PC-9 (cell line): ENCODE data around the gene RABGGTA.

Experiments
- EZH2 ChIP-seq: fragments of 200-600 bp; sonication (generic); IDR thresholded peaks from 2 replicates; pipeline ENCODE4 v1.8.0; 2017; ENCODE audit warnings: antibody characterized with exemption, low read depth
- TF ChIP-seq, protein P1 (sequence below): fragments of 200-600 bp; sonication (generic); conservative IDR thresholded peaks from 2 replicates; pipeline ENCODE4 v1.6.1; 2017; ENCODE audit warnings: mixed run types, antibody characterized with exemption, mild to moderate bottlenecking, moderate library complexity

GRCh38 chr14:24255931-24256711 is 15.3 kb downstream of the RABGGTA start:
- TF ChIP-seq, protein P1, sequence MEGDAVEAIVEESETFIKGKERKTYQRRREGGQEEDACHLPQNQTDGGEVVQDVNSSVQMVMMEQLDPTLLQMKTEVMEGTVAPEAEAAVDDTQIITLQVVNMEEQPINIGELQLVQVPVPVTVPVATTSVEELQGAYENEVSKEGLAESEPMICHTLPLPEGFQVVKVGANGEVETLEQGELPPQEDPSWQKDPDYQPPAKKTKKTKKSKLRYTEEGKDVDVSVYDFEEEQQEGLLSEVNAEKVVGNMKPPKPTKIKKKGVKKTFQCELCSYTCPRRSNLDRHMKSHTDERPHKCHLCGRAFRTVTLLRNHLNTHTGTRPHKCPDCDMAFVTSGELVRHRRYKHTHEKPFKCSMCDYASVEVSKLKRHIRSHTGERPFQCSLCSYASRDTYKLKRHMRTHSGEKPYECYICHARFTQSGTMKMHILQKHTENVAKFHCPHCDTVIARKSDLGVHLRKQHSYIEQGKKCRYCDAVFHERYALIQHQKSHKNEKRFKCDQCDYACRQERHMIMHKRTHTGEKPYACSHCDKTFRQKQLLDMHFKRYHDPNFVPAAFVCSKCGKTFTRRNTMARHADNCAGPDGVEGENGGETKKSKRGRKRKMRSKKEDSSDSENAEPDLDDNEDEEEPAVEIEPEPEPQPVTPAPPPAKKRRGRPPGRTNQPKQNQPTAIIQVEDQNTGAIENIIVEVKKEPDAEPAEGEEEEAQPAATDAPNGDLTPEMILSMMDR, result no peak
- no peak for TF ChIP-seq EZH2
